Medulla oblongata (tissue), 1 donor: ENCODE data around the gene SPR.

Source experiments
- DNase-seq: peaks from one replicate; pipeline ENCODE4 v3.0.0-alpha.2; 2015; ENCODE audit errors: extremely low spot score

Gene SPR

DNA sequence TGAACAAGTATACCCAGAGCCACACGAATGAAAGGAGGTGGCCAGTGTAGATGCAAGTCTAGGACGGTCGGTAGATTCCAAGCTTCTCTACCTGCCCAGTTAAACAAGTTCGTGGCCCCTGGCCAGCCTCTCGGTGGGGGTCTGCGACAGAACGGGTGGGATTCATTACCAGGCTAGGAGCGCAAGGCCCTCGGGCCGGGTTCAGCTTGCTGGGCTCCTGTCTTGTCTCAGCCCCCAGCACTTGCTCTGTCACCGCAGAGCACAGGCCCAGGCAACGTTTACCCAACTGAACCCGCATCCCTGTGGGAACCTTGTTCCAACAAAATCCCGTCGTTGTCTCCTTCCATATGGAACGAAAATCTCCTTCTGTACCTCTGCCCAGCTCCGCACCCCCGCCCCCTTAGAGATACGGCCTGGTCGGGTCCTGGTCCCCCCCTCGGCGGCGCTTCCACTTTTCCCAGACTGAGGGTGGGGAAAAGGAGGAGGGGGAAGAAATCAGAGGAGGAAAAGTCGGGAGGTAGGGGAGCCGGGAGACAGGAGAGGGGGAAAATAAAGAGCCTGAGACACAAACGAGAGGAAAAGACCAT is 28.2 kb downstream of the SPR start:
- DNase-seq: no peak

DNA sequence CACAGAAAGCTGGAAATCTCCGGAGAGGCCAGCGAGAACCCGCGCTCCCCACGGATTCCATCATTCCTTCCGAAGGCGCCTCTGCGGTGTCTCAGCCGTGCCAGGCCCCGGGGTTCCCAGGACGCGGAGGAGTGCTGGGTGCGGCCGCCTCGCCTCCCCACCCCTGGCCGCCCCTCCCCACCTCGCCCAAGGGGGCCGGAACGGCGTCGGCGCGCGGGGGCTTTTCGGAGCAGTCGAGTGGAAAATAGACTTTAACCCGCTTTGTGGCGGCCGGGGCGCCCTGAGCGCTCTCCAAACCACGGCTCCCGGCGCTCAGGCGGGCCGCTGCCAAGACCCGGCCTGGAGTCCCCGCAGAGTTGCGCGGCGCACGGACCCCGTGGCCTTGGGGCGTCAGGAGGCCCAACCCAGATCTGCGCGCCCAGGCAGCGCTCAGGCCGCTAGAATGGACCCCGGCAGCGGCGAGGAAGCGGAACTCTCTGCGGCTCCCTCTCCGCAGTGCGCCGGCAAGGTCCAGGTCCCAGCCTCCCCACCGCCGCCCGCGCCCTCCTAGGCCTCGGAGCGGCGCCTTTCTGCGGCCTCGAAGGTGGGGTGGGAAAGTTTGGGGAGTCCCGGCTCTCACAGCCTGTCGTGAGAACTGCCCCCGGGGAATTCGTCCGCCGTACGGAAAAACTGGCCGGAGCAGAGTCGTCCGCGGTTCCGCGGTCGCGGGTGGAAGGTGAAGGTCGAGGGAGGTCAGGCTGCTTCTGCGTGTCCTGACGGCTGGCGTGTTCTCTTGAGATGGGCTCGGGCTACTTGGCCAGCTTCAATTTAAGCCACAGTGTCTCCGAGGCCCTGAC is 28.9 kb downstream of the SPR start:
- no peak for DNase-seq

DNA sequence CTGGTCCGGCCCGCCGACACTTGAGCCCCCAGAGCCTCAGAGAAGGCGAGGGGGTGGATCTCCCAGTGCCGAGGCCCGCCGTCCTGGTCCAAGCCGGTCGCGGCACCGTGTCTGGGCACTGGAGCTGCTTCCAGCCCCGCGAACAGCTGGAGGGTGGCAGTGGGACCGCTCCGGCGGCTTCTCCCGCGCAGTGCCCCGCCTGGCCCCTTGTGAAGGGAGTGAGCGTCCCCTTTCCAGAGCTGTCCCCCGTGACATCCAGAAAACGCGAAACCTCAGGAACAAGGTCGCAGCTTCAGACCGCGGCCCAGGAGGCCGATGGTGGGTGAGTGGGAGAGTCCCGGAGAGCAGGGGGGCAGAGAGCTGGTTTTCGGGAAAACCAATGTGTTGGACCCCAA is 29.5 kb downstream of the SPR start:
- no peak for DNase-seq

DNA sequence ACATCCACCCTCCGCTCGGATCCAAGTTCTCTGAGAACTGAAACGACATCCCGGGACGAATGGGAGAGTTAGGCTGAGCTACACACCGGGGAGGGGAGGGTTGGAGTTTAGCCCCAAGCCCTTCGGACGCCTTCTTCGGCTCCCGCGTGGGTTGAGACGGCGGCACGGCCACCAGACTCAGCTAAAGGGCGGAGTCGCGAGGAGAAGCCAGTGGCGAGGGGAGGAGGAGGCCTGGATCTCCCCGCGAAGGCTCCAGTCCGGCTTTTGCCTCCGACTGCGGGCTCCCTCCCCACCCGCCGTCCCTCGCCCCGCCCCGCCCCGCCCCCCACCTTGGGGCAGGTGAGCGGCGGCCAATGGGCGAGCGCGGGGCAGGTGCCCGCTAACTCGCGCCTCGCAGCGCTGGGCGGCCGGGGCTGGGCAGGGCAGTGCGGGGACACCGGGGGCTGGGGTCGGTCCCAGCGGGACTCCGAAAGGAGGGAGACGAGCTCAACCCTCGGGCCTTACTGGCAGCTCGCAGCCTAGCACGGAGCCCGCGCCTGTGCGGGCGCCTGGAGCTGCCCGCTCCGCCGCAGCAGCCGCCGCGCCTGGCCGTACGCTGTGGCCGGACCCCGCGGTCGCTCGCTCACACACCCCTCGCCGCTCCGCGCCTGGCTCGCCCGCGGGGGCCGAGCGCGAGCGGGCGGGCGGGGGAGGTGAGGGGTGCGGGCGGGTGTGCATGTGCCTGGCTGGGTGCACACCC is 30.1 kb downstream of the SPR start, which contains the start of gene EMX1:
EMX1 (plus strand) TSS at position 382 of the 739 bp plus-strand sequence; CDS start at position 716, 334 bp downstream.
- DNase-seq: no peak

DNA sequence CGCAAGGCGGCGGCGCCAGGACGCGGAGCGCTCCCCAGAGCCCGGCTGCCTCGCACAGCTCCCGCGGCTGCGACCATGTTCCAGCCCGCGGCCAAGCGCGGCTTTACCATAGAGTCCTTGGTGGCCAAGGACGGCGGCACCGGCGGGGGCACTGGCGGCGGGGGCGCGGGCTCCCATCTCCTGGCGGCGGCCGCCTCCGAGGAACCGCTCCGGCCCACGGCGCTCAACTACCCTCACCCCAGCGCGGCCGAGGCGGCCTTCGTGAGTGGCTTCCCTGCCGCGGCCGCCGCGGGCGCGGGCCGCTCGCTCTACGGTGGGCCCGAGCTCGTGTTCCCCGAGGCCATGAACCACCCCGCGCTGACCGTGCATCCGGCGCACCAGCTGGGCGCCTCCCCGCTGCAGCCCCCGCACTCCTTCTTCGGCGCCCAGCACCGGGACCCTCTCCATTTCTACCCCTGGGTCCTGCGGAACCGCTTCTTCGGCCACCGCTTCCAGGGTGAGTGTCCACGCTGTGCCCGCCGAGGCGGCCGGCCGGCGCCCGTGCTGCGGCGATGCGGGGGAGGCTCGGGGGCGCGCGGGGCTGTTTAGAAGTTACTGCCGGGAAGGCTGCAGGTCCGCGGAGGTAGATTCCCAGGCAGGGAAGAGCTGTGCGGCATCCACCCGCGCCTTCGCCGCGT is 30.8 kb downstream of the SPR start:
- no peak for DNase-seq

DNA sequence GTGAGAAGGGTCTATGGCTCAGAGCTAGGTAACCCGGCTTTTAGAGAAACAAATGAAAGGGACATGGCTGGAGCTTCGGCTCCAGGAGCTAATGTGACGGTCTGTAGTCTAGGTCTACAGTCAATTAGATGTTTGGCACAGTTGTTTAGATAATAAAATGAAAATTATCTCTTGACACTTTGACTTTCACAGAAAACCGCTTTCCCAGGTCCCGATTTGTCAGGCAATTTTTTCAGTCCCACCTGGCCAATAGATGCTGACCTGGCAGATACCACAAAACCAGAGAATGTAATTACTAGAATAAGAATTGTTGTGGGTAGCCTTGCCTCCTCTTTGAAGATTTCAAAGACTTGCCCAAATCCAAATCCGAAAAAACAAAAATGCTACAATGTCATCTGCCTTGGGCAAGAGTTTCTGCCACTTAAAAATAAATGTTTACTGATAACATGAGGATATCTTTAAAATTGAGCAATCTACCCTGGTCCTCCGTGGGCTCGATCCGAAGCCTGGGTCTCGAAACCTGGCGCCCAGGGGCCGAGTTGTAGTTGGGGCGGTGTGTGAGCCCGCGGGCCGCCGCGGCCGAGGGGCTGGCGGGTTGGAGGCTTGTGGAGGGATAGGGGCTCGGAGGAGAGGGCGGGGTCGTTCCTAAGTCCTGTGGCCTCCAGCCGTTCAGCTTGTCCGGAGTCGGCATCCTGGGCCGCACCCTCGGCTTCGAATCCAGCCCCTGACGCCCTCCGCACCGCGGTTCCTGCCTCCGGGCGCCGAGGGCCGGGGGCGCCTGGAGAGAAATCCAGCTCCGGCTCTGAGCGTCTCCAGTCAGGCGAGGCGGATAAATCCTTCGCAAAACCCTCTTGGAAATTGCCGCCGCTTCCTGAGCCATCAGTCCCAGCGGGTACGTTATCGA is 32.5 kb downstream of the SPR start:
- DNase-seq: no peak

DNA sequence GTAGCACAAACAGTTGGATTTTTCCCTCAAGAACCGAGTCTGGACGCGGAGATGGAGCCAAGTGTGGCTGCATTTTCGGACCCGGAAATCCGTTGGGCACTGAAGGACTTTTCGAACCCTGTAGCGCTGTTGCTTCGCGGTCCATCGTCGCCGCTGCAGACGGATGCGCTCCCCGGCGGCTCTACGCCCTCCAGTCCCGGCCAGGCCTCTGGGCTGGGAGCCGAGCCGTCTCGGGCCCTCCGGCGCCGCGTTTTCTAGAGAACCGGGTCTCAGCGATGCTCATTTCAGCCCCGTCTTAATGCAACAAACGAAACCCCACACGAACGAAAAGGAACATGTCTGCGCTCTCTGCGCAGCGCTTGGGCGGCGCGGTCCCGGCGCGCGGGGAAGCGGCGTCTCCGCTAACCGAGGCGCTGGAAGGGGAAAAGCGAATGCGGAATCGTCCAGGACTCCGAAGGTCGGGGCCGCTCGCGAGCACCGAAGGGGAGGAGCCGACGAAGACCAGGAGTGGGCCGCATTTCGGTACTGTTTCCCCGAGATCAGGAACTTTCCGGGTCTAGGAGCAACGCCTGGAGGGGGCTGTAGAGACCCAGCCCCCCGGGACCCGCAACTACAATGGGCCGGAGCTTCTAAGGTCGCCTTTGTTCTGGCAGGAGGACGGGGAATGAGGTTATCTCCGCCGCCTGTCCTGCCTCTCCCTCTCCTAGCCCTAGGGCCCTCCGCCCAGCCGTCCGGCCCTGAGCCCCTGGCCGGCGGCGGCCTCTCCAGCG is 33.3 kb downstream of the SPR start:
- no peak for DNase-seq

DNA sequence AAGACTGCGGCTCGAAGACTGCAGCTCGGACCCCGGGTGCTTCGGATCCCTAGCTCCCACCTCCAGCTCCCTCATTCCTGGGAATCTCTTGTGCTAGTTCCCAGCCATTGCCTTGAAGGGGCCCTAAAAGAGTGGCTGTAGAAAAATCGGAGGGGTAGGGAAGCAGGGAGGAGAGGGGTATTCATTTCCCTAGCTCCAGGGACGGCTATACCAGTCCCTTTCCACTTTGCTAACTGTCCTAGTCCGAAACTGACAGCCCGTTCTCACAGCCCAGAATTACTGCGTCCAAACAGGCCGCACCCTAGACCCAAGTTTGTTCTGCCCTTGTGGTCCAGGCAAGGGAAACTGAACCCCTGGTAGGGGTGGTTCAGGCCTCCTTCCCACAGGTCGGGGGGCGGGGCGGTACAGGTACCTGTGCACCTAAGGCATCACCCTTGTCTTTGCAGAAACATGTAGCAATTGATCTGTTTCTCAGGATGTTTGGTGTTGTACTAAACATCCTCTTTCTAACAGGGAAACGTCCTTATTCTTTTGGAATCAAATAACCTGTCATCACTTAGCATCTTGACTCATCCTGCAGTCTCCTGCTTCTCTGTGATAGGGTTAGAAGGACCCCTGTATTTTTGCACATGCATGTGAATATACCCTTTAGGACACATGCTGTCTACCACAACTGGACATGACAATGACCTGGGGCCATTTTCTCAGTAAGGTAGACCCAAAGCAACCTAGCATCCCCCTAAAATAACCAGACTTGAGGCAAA is 34.1 kb downstream of the SPR start:
- DNase-seq: no peak

DNA sequence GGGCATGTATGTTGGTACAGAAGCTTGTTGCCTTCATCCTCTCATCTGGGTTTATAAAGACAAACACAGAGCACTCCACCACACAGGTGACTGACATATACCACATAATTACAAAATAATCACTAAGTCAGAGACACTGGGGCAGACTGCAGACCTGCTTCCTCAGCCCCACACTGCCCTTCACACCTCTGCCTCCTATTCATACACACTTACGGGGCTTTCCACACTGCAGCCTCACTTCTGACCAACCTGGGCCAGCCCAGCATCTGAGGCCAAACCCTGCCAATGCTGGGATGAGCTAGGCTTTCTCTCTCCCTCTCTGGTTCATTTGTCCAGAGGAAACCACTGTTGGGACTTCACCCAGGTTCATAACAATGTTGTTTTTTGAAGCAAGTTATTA is 34.6 kb downstream of the SPR start:
- no peak for DNase-seq

DNA sequence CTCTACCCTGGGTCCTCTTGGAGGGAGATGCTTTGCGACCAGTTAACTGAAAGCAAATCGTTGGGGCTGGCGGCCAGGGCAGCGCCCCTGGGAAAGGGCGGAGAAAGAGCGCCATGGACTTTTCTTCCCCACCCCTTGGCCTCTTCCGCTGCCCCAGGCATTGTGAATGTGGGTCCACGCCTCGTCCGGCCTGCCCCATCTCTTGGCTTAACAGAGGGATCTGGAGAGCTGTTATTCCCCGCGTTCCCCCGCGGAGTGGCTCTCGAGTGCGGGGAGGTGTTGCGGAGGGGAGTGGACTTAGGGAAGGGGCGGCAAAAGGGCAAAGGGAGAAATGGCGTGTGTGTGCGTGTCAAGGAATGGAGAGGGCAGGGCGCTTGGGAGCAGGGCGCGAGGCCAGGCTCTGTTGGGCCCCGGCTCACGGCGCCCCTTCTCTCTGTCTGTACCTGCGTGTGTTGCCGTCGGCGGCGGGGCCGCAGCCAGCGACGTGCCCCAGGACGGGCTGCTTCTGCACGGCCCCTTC is 36.7 kb downstream of the SPR start:
- no peak for DNase-seq

DNA sequence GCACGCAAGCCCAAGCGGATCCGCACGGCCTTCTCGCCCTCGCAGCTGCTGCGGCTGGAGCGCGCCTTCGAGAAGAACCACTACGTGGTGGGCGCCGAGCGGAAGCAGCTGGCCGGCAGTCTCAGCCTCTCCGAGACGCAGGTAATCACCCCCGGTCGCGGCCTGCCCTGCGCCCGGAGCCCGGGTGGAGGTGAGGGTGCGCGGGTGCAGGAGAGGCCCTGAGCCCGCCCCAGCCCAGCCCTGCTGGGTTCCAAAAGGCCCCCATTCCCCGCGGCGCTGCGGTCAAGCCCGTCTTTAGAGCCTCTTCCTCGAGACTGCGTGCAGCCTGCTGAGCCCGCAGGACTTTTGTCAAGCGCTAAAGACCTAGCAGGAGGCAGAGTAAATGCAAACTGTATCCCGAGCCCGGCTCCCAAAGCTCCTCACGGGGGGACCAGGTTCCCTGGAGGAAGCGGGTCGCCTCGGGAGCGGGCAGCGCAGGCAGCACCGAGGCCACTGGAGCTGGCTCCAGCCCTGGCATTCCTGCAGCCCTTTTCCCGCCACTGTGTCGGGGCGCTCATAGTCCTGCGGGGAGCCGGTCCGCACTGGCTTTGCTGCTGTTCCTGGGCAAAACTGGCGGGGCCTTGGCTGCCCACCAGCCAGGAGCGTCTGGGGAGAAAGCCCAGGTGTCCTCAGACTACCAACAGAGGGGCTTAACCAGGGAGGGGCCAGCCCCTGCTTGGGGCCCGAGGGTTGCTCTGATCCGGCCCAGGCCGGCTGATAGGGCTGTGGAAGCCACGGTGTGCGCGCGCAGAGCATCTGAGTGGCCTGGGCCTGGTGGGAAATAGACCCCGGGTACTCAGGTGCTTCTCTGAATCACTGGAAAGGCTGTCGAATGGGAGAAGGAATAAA is 37.4 kb downstream of the SPR start:
- no peak for DNase-seq

DNA sequence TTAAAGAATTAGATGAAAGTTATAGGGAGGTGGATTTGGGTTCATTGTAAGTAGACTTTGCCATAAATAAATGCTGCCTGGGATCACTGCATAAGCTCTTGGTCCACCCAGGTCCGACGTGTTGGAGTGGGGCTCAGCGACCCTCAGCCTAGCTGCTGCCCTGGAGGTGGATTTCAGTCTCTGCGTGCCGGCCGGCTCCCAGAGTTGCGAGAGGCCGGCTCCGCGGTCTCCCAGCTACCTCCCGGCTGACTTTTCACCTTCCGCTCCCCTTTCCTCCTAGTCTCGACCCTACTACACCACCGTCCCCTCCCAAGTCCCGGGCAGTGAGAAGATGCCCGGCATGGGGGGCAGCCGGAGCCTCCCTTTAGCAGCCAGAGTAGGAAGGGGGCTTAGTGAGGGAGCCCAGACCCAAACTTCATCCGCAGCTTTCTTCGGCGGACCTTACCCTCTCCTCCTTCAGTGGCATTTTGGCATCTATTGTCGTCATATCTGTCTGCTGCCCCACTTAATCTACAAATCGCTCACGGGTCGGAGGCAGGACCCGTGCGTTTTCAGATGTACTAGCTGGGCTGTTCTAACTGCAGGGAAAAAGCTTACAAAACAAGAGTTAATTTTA is 38.2 kb downstream of the SPR start:
- no peak for DNase-seq

DNA sequence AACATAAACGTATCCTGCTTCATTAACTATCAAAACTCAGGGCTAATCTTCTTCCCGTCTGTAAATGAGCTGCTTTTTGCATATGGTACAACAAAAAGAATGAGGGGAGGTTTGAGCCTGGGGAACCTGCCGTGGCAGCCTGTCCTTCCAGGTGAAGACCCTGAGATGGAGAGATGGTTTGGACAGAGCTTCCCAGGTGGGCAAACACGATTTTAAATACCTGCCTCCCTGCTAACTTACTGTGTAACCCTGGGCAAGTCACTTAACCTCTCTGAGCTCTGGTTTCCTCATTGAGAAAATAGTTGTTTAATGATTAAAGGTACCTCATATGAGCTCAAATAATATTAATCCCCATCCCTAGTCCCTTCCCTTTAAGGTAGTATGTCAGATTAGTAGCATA is 39.2 kb downstream of the SPR start:
- DNase-seq: no peak

DNA sequence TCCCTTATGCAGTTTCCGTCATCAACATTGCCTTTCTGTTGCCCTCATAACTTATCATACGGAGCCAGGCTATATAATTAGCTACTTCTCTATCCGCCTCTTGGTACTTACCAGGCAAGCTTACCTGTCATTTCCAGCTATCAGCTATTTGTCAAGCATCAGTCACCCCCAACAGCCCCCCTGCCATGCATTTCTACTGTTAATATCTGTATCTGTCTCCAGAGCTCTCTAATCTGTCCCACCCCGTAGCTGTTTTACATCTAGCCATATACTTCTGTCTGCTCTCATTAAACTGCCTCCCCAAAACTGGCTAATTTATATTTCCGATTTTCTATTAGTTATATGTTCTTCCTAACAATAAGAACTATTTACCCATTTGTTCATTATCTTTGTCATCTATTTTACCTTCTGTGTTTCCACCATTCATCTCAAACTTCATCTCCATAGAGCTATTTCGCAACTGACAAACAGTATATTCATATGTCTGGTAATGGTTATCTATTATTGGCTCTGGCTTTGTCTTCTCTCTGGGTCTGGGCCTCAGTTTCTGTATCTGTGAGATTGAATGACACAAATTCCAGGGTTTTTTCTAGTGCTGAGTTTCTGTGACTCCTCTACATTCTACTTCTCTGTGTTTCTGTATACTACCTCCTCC is 39.7 kb downstream of the SPR start:
- DNase-seq: no peak

DNA sequence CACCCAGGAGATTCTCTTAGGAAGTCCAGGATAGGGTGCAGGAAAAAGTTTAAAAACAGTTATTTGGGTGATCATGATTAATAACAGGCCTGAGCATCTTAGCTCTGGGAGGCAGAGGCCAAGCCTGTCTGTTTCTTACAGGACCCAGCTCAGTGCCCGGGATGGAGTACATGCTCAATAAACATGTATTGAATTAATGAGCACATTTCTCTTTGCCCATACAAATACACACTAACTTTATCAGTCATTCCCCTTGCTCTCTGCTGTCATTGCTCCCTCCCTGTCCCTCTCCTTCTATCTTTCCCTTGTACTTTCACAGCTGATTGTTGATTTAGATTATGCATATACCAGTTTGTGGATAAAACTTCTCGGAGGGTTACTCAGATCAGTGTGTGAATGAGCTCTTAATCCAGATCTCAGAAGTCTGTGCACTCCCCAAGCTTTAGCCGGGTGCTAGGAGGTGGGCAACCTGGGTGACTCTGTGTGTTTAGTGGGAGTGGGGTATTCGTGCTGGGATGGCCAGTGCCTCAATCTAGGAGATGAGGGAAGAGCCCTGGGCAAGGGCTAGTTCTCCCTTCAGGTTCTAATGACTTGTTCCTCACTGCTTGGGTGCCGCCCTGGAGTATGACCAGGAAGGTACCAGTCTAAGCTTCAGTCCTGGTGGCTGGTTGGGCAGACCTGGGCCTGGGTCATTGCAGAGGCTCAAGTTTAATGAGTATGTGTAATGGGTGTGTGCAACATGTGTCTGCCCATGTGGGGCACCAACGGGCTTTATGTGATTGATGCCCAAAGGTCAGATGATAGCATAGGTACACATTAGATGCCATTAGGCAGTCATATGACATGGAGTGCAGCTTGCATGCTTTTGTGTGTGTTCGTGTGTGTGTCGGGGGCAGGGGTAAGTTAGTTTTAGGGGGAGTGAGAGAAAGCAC is 40.7 kb downstream of the SPR start:
- no peak for DNase-seq

DNA sequence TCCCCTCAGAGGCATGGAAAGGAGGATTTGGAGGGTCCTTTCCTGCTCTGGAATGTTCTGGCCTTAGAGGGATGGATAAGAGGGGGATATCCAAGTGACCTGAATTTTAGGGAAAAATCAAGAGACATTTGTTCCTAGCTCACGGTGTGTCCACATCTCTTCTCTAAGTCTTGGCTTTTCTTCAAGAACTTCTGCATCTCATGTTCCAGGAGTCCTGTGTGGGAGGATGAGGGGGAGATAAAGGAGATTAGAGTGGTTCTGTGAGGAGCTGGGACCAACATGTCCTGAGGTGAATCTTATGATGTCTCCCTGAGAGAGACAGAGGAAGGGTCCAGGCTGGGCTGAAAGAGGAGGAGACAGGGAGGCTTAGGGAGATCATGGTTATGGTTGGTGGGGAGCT is 41.8 kb downstream of the SPR start:
- no peak for DNase-seq
